ENCODE results near the gene SPEF1. TPM values are rescaled to one million over a fixed set of nuclear protein-coding genes. Genes with fewer than 3 reads are reported as not detected.
"Not testable (repeated sequence)": the region's sequence is repeated elsewhere in the genome, so short reads cannot be mapped to it uniquely, and the experiment has no call there.

The SPEF1 gene
- total RNA-seq, 4 donors from 2014 or later = 0.14 TPM; not detected in 3

DNA sequence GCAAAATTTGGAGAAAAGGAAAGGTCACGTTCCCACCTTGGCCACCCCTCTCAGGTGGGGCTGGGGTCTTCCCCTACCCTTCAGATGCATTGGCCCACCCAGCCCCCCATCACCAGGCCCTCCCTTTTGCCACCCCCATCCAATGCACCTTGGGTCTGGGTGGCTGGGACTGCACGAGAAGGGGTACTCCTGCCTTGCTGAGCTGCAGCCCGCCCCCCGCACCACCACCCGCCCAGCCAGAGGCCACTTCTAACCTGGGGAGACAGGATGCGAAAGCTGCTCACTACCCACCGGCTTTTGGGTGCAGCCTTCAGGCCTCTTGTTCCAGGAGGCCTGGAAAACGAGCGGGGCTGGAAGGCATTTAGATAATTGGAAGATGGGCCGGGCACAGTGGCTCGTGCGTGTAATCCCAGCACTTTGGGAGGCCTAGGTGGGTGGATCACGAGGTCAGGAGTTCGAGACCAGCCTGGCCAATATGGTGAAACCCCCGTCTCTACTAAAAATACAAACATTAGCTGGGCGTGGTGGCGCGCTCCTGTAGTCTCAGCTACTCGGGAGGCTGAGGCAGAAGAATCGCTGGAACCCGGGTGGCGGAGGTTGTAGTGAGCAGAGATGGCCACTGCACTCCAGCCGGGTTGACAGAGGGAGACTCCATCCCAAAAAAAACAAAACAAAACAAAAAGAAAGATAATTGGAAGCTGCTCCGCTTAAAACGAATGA is 13.6 kb upstream of the SPEF1 start:
- peak overlapping the region; percentile 89 to 97 (median 94) for H3K27ac ChIP-seq
- H3K27me3 ChIP-seq = no peaks in the 10 kb centered on the region
- WGBS, 2 donors (ENCODE audit: low coverage in 1 of 2) = 81% methylated on average over 25 of the region's 25 CpGs; no CpG with 5 or more reads in 1 of the 2 donors
- intact Hi-C loops (cut with DNase I; ENCODE audit: low total_unique reads) (no loop called here), in situ Hi-C loops (cut with MboI; ENCODE audit: low pct_ligation_motif_present in 1 of 4, low pct_unique_long_range_greater_than_20kb in 1 of 4, low sequenced_read_pairs in 3 of 4) (no loop called here)
- no peak for TF ChIP-seq POLR2AphosphoS5 (IDR thresholded peaks at IDR 0.05)
- no peak for TF ChIP-seq EP300 (IDR thresholded peaks at IDR 0.05; ENCODE audit: low read depth)
- TF ChIP-seq, protein P1, sequence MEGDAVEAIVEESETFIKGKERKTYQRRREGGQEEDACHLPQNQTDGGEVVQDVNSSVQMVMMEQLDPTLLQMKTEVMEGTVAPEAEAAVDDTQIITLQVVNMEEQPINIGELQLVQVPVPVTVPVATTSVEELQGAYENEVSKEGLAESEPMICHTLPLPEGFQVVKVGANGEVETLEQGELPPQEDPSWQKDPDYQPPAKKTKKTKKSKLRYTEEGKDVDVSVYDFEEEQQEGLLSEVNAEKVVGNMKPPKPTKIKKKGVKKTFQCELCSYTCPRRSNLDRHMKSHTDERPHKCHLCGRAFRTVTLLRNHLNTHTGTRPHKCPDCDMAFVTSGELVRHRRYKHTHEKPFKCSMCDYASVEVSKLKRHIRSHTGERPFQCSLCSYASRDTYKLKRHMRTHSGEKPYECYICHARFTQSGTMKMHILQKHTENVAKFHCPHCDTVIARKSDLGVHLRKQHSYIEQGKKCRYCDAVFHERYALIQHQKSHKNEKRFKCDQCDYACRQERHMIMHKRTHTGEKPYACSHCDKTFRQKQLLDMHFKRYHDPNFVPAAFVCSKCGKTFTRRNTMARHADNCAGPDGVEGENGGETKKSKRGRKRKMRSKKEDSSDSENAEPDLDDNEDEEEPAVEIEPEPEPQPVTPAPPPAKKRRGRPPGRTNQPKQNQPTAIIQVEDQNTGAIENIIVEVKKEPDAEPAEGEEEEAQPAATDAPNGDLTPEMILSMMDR (IDR thresholded peaks at IDR 0.05) = no peak
- TF ChIP-seq POLR2A (IDR thresholded peaks at IDR 0.05) = no peak
- peak overlapping the region in 3 of 4 donors; percentile 43 to 56 (median 52) for H3K4me3 ChIP-seq
- no peak for DNase-seq
- no peaks in the 10 kb centered on the region for H3K36me3 ChIP-seq
- peaks cover 18 to 39% (median 34%) of the 10 kb centered on the region in 4 donors for H3K4me1 ChIP-seq
- no peaks in the 10 kb centered on the region for H3K9me3 ChIP-seq

DNA sequence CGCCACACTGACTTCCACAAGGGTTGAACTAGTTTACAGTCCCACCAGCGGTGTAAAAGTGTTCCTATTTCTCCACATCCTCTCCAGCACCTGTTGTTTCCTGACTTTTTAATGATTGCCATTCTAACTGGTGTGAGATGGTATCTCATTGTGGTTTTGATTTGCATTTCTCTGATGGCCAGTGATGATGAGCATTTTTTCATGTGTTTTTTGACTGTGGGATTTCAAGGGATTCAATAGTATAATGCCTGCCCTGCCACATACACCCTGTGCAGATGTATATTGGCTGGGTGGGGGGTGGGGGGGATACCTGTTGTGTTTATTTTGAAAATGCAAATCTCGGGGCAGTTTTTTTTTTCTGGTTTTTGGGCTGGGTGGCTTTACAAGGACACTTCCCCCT is 12.9 kb upstream of the SPEF1 start:
- Histone ChIP-seq H3K4me1 (peaks cover 16 to 32% (median 29%) of the 10 kb centered on the region in 4 donors), H3K27ac (peak overlapping the region in 1 of 4 donors; percentile 94)
- in situ Hi-C loops (cut with MboI; ENCODE audit: low pct_ligation_motif_present in 1 of 4, low pct_unique_long_range_greater_than_20kb in 1 of 4, low sequenced_read_pairs in 3 of 4); DNase-seq; intact Hi-C loops (cut with DNase I; ENCODE audit: low total_unique reads); H3K27me3 ChIP-seq; H3K4me3 ChIP-seq; H3K9me3 ChIP-seq; H3K36me3 ChIP-seq: not testable (repeated sequence)
- 29 to 61% methylated on average over 1 of the region's 3 CpGs for WGBS, 2 donors (ENCODE audit: low coverage in 1 of 2)

DNA sequence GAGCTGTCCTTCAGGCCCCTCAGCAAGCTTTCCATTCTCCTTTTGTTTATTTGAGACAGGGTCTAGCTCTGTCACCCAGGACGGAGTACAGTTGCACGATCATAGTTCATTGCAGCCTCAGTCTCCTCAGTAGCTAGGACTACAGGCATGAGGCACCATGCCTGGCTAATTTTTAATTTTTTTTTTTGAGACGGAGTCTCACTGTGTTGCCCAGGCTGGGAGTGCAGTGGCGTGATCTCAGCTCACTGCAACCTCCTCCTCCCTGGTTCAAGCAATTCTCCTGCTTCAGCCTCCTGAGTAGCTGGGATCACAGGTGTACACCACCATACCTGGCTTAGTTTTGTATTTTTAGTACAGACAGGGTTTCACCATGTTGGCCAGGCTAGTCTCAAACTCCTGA is 8.0 kb upstream of the SPEF1 start:
- H3K36me3 ChIP-seq; in situ Hi-C loops (cut with MboI; ENCODE audit: low pct_ligation_motif_present in 1 of 4, low pct_unique_long_range_greater_than_20kb in 1 of 4, low sequenced_read_pairs in 3 of 4); DNase-seq; H3K27me3 ChIP-seq; H3K9me3 ChIP-seq; intact Hi-C loops (cut with DNase I; ENCODE audit: low total_unique reads); H3K4me3 ChIP-seq: not testable (repeated sequence)
- Histone ChIP-seq H3K27ac (peak overlapping the region in 3 of 4 donors; percentile 26 to 63 (median 44)), H3K4me1 (peaks cover 23 to 40% (median 31%) of the 10 kb centered on the region in 4 donors)
- 80 to 93% methylated on average over 2 to 4 of the region's 4 CpGs for WGBS, 2 donors (ENCODE audit: low coverage in 1 of 2)

DNA sequence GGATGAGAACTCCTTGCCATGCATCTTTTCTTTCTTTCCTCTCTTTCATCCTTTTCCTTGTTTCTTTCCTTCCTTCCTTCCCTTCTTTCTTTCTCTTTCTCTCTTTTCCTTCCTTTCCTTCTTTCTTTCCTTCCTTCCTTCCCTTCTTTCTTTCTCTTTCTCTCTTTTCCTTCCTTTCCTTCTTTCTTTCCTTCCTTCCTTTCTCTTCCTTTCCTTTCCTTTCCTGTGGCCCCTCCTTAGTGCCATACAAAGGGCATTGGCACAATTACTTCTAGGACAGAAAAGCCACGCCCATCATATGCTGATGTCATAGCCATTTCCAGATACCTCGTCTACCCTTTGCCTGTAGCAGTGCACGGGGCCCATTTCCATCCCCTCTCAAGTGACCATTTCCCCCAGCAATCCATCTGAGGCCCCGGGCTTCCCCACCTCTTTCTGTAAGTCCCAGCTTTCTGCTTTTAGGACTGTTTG is 7.5 kb upstream of the SPEF1 start:
- no peak for TF ChIP-seq POLR2AphosphoS5 (IDR thresholded peaks at IDR 0.05)
- Histone ChIP-seq H3K36me3 (no peaks in the 10 kb centered on the region), H3K9me3 (no peaks in the 10 kb centered on the region), H3K4me3 (no peak overlapping the region), H3K4me1 (peaks cover 26 to 45% (median 36%) of the 10 kb centered on the region in 4 donors), H3K27me3 (no peaks in the 10 kb centered on the region), H3K27ac (peak overlapping the region; percentile 26 to 63 (median 52))
- WGBS, 2 donors (ENCODE audit: low coverage in 1 of 2) = 12 to 33% methylated on average over 4 of the region's 4 CpGs
- intact Hi-C loops (cut with DNase I; ENCODE audit: low total_unique reads) (no loop called here), in situ Hi-C loops (cut with MboI; ENCODE audit: low pct_ligation_motif_present in 1 of 4, low pct_unique_long_range_greater_than_20kb in 1 of 4, low sequenced_read_pairs in 3 of 4) (no loop called here)
- DNase-seq = peak; percentile 74

DNA sequence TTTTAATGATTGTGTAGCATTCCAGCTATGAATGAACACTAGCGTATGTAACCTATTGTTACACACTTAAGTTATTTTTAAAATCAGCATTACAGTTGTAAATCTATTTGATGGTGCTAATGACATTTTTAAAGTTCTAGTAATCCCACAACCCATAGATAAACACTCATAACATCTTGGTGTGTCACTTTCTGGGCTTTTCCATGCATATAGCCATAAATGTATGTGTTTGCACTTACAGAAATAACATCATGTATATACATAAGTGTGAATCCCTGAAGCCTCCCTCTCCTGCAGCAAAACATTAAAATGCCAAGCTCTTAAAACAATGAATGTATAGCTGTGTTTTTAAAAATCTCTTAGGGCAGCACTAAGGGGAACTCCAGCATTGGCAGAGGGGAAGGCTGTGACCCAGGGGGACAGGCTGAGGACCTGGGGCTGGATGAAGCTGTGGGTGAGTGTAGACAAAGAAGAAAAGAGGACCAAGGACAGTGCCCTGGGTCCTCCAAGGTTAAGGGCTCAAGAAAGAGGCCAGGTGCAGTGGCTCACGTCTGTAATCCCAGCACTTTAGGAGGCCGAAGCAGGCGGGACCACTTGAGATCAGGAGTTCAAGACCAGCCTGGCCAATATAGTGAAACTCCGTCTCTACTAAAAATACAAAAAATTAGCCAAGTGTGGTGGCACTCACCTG is 6.2 kb upstream of the SPEF1 start:
- Histone ChIP-seq H3K36me3 (no peaks in the 10 kb centered on the region), H3K27ac (peak overlapping the region; percentile 26 to 63 (median 52)), H3K9me3 (no peaks in the 10 kb centered on the region), H3K4me3 (peak overlapping the region in 1 of 4 donors; percentile 37), H3K27me3 (no peaks in the 10 kb centered on the region), H3K4me1 (peaks cover 26 to 50% (median 38%) of the 10 kb centered on the region in 4 donors)
- intact Hi-C loops (cut with DNase I; ENCODE audit: low total_unique reads) = loop anchor here (2.0 kb wide), 1 partner anchor 31 kb away; no protein-coding TSS in a partner anchor
- WGBS, 2 donors (ENCODE audit: low coverage in 1 of 2) = 66 to 69% methylated on average over 5 of the region's 5 CpGs
- no peak for DNase-seq
- in situ Hi-C loops (cut with MboI; ENCODE audit: low pct_ligation_motif_present in 1 of 4, low pct_unique_long_range_greater_than_20kb in 1 of 4, low sequenced_read_pairs in 3 of 4) = no loop called here
- TF ChIP-seq POLR2A (IDR thresholded peaks at IDR 0.05) (no peak), EP300 (IDR thresholded peaks at IDR 0.05; ENCODE audit: low read depth) (no peak), POLR2AphosphoS5 (IDR thresholded peaks at IDR 0.05) (no peak)
- TF ChIP-seq, protein P1 (IDR thresholded peaks at IDR 0.05) = no peak
